Measurements from ENCODE around the gene TMEM8B. TPM values are rescaled to one million over a fixed set of nuclear protein-coding genes. Genes with fewer than 3 reads are reported as not detected.

The TMEM8B gene
- total and polyA plus RNA-seq, 10 donors, result 2.9 to 9.8 (median 6.2) TPM

DNA sequence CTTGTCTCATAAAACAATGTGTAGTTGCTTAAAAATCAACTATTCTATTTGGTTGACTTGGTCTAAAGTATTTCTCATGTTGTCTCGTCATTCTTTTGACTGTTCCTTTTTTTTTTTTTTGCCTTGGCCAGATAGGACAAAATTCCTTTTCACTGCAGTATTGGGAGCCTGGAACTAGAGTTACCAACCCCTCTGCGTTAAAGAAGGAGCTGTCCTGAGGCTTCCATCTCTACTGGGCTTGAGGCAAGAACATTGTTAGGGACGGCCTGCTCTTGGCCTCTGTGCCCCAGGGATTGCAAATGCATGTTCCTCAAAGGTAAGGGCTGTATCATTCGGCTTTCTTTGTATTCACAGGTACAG, 39.0 kb upstream of the TMEM8B start:
- H3K9me3 ChIP-seq, result no peaks in the 10 kb centered on the region
- H3K36me3 ChIP-seq, result peaks cover 0 to 37% (median 3%) of the 10 kb centered on the region in 6 donors
- H3K27ac ChIP-seq, result no peak overlapping the region
- no peak for TF ChIP-seq POLR2AphosphoS5 (IDR thresholded peaks at IDR 0.05)
- TF ChIP-seq POLR2A (IDR thresholded peaks at IDR 0.05), result no peak
- no peak for TF ChIP-seq CTCF (IDR thresholded peaks at IDR 0.05 in 8 of 11, conservative IDR thresholded peaks at IDR 0.05 in 3 of 11)
- DNase-seq, result no peak
- no peak overlapping the region for H3K4me3 ChIP-seq
- 33 to 50% (median 44%) methylated on average over 4 of the region's 4 CpGs for WGBS, 5 donors
- peaks cover 7 to 22% (median 14%) of the 10 kb centered on the region in 6 donors for H3K4me1 ChIP-seq
- peaks cover 0 to 12% (median 0%) of the 10 kb centered on the region in 7 donors for H3K27me3 ChIP-seq (replicated peaks in 1 of 7)
- intact Hi-C loops (cut with DNase I; ENCODE audit: low total_unique reads), result loop anchor here (2.0 kb wide), 1 partner anchor 93 kb away; no protein-coding TSS in a partner anchor

DNA sequence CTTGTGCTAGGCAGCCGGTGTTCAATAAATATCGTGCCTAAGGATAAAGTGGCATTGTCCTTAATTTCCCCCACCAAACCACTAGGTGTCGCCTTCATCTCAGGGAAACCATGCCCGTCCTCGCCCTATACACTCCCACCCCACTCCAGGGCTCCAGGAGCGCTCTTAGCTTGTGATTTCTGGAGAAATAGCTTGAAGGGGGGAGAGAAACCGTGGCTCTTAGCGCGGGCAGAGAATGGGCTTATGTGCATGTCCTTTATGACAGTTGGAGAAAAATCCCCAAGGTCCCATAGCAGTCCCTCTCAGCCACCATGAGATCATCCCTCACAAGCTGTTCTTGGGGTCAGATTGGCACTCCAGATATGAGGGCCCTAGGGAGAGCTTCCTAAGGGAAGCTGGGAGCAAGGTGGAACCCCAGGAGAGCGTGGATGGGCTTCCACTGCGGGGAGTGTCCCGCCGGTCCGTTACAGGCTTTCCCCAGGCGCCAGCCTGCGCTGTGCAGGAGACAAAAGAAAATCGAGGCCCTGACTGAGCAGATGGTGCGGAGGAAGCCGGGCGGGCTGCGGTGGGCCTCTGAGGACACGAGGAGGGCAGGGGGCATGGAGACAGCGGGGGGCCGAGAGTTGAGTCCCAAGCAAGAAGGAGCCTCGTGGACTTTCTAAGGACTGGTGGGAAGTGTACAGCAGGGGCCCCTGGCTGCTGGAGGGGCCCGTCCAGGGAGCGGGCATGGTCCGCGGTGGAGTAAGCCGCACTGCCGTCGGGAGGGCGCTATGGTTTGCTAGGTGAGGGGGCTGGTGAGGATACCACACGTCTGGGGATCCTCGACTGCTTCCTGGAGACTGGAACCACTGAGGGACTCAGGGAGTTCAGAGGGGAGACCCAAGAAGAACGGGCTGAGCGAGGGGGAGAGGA, 38.4 kb upstream of the TMEM8B start:
- H3K4me1 ChIP-seq, result peaks cover 7 to 22% (median 14%) of the 10 kb centered on the region in 6 donors
- TF ChIP-seq POLR2A (IDR thresholded peaks at IDR 0.05) (no peak), CTCF (IDR thresholded peaks at IDR 0.05 in 8 of 11, conservative IDR thresholded peaks at IDR 0.05 in 3 of 11) (peak; percentile 65 to 95 (median 82)), POLR2AphosphoS5 (IDR thresholded peaks at IDR 0.05) (peak in 1 of 3 donors; percentile 13)
- peak overlapping the region in 5 of 8 donors; percentile 25 to 60 (median 34) for H3K27ac ChIP-seq
- no peak for DNase-seq
- peak overlapping the region in 3 of 8 donors; percentile 32 to 62 (median 44) for H3K4me3 ChIP-seq
- no peaks in the 10 kb centered on the region for H3K9me3 ChIP-seq
- 51 to 66% (median 56%) methylated on average over 37 of the region's 37 CpGs for WGBS, 5 donors
- peaks cover 0 to 35% (median 3%) of the 10 kb centered on the region in 6 donors for H3K36me3 ChIP-seq
- intact Hi-C loops (cut with DNase I; ENCODE audit: low total_unique reads), result loop anchor here (2.0 kb wide), 1 partner anchor 92 kb away; no protein-coding TSS in a partner anchor
- H3K27me3 ChIP-seq (replicated peaks in 1 of 7), result peaks cover 0 to 12% (median 0%) of the 10 kb centered on the region in 7 donors

- H3K27me3 ChIP-seq (replicated peaks in 1 of 7), result peaks cover 0 to 12% (median 0%) of the 10 kb centered on the region in 7 donors
- DNase-seq, result no peak
- H3K27ac ChIP-seq, result peak within 1 kb of the TSS in 5 of 8 donors; percentile 25 to 60 (median 34)
- H3K9me3 ChIP-seq, result no peaks in the 10 kb centered on the region
- intact Hi-C loops (cut with DNase I; ENCODE audit: low total_unique reads), result loop anchor here (2.0 kb wide), 1 partner anchor 91 kb away; no protein-coding TSS in a partner anchor
- peak within 1 kb of the TSS in 5 of 8 donors; percentile 17 to 62 (median 32) for H3K4me3 ChIP-seq
- 9 to 74% (median 23%) methylated on average over 47 to 64 of the region's 64 CpGs for WGBS, 5 donors
- H3K36me3 ChIP-seq, result peaks cover 0 to 29% (median 3%) of the 10 kb centered on the region in 6 donors
- peaks cover 7 to 22% (median 14%) of the 10 kb centered on the region in 6 donors for H3K4me1 ChIP-seq
- TF ChIP-seq CTCF (IDR thresholded peaks at IDR 0.05 in 8 of 11, conservative IDR thresholded peaks at IDR 0.05 in 3 of 11), result peak in 1 of 11 experiments; percentile 29
- peak in 1 of 3 donors; percentile 17 for TF ChIP-seq POLR2AphosphoS5 (IDR thresholded peaks at IDR 0.05)
- no peak for TF ChIP-seq POLR2A (IDR thresholded peaks at IDR 0.05)
Measured at GRCh38 chr9:35791297-35791921, 37.6 kb upstream of the TMEM8B start, which contains the start of gene NPR2. TSS of gene NPR2 (plus strand) at chr9:35791591. CDS start at chr9:35792409, 818 bp downstream.
